ENCODE results near the gene MAP7.
"Not testable (repeated sequence)": the region's sequence is repeated elsewhere in the genome, so short reads cannot be mapped to it uniquely, and the experiment has no call there.

Gene MAP7

DNA sequence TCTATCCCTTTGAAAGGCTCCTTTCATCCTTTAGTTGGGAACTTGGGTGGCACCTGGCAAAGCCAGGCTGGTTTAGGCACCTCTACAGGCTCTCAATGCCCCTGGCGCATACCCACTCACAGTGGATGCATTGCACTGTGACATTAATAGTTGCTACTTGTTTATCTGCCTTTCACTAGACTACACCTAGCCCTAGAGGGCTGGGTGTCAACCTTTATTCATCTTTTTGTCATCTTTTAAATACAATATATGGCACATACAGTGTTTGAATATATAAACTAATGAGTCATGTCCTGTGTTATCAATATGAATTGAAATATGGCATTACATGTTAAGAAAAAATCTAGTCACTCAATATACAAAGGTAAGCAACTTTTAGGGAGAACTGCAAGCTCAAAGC is 140.6 kb downstream of the MAP7 start:
- Mint-ChIP-seq H3K27ac (no peak overlapping the region), H3K4me1 (no peaks in the 10 kb centered on the region), H3K27me3 (peaks cover 11% of the 10 kb centered on the region), H3K36me3 (ENCODE audit: low read depth) (no peaks in the 10 kb centered on the region), H3K9me3 (no peaks in the 10 kb centered on the region), H3K4me3 (no peak overlapping the region)
- ATAC-seq (no peak), DNase-seq (no peak)

GRCh38 chr6:136408204-136408603 is 142.0 kb downstream of the MAP7 start:
- H3K36me3 Mint-ChIP-seq (ENCODE audit: low read depth) = no peaks in the 10 kb centered on the region
- H3K4me3 Mint-ChIP-seq = no peak overlapping the region
- DNase-seq = no peak
- ATAC-seq = no peak
- no peaks in the 10 kb centered on the region for H3K9me3 Mint-ChIP-seq
- no peaks in the 10 kb centered on the region for H3K4me1 Mint-ChIP-seq
- peaks cover 11% of the 10 kb centered on the region for H3K27me3 Mint-ChIP-seq
- no peak overlapping the region for H3K27ac Mint-ChIP-seq

DNA sequence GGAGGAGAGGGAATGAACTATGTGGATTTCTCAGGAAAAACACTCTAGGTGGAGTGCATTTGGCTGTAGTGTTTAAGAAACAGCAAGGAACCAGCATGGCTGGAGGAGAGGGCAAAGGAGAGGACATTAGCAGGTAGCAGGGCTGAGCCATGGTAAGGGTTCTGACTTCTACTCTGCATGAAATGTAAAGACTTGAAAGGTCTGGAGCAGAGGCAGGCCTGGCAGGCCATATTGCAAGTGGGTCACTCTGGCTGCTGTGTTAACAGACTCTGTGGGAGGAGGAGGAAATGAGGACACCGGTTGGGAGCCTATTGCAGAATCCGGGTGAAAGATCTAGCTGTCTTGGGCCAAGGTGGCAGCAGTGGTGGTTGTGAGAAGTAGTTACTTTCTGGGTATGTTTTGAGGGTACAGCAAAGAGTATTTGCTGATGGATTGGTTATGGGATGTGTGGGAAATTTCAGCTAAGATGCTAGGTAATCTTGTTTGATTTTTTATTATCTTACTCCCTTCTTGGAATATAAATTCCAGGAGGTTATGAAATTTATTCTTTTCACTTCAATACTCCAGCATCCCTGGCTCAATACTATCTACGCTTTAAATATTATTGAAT is 144.7 kb downstream of the MAP7 start:
- peaks cover 11% of the 10 kb centered on the region for H3K27me3 Mint-ChIP-seq
- no peak overlapping the region for H3K27ac Mint-ChIP-seq

GRCh38 chr6:136404627-136405419 is 145.4 kb downstream of the MAP7 start:
- Mint-ChIP-seq H3K27ac (no peak overlapping the region), H3K36me3 (ENCODE audit: low read depth) (no peaks in the 10 kb centered on the region), H3K4me1 (no peaks in the 10 kb centered on the region), H3K9me3 (no peaks in the 10 kb centered on the region), H3K4me3 (no peak overlapping the region), H3K27me3 (peaks cover 11% of the 10 kb centered on the region)
- DNase-seq (no peak), ATAC-seq (no peak)

More for the DNA sequence above, 144.7 kb downstream of the MAP7 start:
- Mint-ChIP-seq H3K4me3 (no peak overlapping the region), H3K9me3 (no peaks in the 10 kb centered on the region), H3K4me1 (no peaks in the 10 kb centered on the region), H3K36me3 (ENCODE audit: low read depth) (no peaks in the 10 kb centered on the region)
- no peak for ATAC-seq
- DNase-seq = no peak

DNA sequence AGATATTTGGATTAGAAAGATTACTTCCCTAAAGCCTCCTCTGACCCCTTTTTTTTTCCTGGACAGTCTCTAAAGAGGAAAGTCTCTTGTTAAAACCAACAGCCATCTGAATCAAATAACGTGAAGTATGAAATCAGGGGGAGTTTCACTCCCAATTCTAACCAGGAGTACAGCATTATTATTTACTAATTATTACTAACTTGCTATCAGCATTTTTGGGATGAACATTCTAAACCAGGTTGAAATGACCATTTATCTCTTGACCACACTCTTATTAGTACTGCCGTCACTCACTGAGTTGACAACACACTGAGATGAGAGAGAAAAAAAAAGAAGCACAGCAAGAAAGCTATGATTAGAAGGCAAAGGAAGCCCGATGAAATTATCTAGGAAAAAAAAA is 146.2 kb downstream of the MAP7 start:
- no peak overlapping the region for H3K4me3 Mint-ChIP-seq
- no peak for ATAC-seq
- H3K27me3 Mint-ChIP-seq = peaks cover 11% of the 10 kb centered on the region
- no peaks in the 10 kb centered on the region for H3K36me3 Mint-ChIP-seq (ENCODE audit: low read depth)
- H3K9me3 Mint-ChIP-seq = no peaks in the 10 kb centered on the region
- no peak for DNase-seq
- no peak overlapping the region for H3K27ac Mint-ChIP-seq
- no peaks in the 10 kb centered on the region for H3K4me1 Mint-ChIP-seq

- Mint-ChIP-seq H3K4me3 (no peak overlapping the region), H3K27me3 (peaks cover 11% of the 10 kb centered on the region), H3K27ac (no peak overlapping the region), H3K9me3 (no peaks in the 10 kb centered on the region), H3K4me1 (no peaks in the 10 kb centered on the region), H3K36me3 (ENCODE audit: low read depth) (no peaks in the 10 kb centered on the region)
- ATAC-seq = no peak
- DNase-seq = no peak
Measured at GRCh38 chr6:136403110-136403980, 146.9 kb downstream of the MAP7 start.

DNA sequence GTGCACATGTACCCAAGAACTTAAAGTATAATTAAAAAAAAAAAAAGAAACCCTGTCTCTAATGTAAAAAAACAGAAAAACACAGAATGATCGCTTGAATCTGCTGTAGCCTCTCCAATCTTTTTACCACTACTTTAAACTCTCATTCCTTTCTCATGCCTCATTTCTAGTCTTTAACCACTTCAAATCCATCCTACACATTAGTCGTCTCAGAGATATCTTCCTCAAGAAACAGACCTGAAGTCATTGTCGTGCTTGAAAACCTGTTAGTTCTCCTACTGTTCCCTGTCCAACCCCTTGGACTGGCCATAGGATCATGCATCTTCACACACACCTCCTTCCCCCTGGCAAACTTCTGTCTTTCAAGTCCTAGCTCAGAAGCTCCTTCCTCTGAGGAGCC is 148.5 kb downstream of the MAP7 start:
- H3K27me3 Mint-ChIP-seq = peaks cover 11% of the 10 kb centered on the region
- no peaks in the 10 kb centered on the region for H3K36me3 Mint-ChIP-seq (ENCODE audit: low read depth)
- no peak for DNase-seq
- no peaks in the 10 kb centered on the region for H3K4me1 Mint-ChIP-seq
- H3K27ac Mint-ChIP-seq = no peak overlapping the region
- H3K4me3 Mint-ChIP-seq = no peak overlapping the region
- ATAC-seq = no peak
- H3K9me3 Mint-ChIP-seq = no peaks in the 10 kb centered on the region

DNA sequence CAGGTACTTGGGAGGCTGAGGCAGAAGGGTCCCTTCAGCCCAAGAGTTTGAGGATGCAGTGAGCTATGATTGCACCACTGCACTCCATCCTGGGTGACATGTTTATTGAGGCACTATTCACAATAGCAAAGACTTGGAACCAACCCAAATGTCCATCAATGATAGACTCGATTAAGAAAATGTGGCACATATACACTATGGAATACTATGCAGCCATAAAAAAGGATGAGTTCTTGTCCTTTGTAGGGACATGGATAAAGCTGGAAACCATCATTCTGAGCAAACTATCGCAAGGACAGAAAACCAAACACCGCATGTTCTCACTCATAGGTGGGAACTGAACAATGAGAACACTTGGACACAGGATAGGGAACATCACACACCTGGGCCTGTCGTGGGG is 149.0 kb downstream of the MAP7 start:
- H3K9me3 Mint-ChIP-seq; H3K4me3 Mint-ChIP-seq; H3K27ac Mint-ChIP-seq; ATAC-seq; H3K27me3 Mint-ChIP-seq; H3K4me1 Mint-ChIP-seq; DNase-seq; H3K36me3 Mint-ChIP-seq (ENCODE audit: low read depth): not testable (repeated sequence)

GRCh38 chr6:136398453-136398852 is 151.8 kb downstream of the MAP7 start:
- no peaks in the 10 kb centered on the region for H3K9me3 Mint-ChIP-seq
- H3K36me3 Mint-ChIP-seq (ENCODE audit: low read depth) = no peaks in the 10 kb centered on the region
- H3K27me3 Mint-ChIP-seq = peaks cover 2% of the 10 kb centered on the region
- ATAC-seq (no peak), DNase-seq (no peak)
- H3K4me1 Mint-ChIP-seq = no peaks in the 10 kb centered on the region
- no peak overlapping the region for H3K4me3 Mint-ChIP-seq
- no peak overlapping the region for H3K27ac Mint-ChIP-seq

DNA sequence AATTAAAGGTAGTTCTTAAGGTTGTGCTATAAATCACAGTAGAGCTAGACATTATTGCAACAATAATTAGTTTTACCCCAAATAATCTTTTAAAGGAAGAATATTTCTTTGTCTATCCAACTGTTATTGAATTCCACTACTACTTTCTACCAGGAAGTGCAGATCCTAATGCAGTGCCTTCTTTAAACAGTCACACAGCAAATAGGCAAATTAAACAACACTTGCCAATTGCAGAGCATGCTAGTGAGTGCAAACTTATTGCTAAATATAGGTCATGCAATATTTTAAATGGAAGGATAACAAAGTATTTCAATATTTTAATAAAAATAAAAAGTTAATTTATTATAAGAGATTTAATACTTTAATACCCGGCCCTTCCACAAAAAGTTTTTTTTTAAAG is 153.3 kb downstream of the MAP7 start:
- Mint-ChIP-seq H3K36me3 (ENCODE audit: low read depth) (no peaks in the 10 kb centered on the region), H3K27ac (no peak overlapping the region), H3K9me3 (no peaks in the 10 kb centered on the region), H3K4me3 (no peak overlapping the region), H3K27me3 (peaks cover 4% of the 10 kb centered on the region), H3K4me1 (no peaks in the 10 kb centered on the region)
- ATAC-seq = no peak
- DNase-seq = no peak

DNA sequence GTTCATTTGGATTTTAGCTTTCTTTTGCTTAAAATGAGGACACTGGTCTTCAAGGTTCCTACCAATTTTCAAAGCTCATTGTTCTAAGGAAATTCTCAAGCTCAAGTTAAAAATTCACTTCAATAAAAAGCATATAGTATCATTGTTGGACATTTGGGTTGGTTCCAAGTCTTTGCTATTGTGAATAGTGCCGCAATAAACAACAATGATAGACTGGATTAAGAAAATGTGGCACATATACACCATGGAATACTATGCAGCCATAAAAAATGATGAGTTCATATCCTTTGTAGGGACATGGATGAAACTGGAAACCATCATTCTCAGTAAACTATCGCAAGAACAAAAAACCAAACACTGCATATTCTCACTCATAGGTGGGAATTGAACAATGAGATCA is 159.3 kb downstream of the MAP7 start:
- not testable (repeated sequence) for H3K36me3 Mint-ChIP-seq (ENCODE audit: low read depth); H3K4me1 Mint-ChIP-seq; H3K27me3 Mint-ChIP-seq; H3K9me3 Mint-ChIP-seq; H3K27ac Mint-ChIP-seq; DNase-seq; ATAC-seq; H3K4me3 Mint-ChIP-seq

- H3K9me3 Mint-ChIP-seq = no peaks in the 10 kb centered on the region
- DNase-seq (no peak), ATAC-seq (no peak)
- no peaks in the 10 kb centered on the region for H3K36me3 Mint-ChIP-seq (ENCODE audit: low read depth)
- no peak overlapping the region for H3K4me3 Mint-ChIP-seq
- H3K27me3 Mint-ChIP-seq = no peaks in the 10 kb centered on the region
- no peaks in the 10 kb centered on the region for H3K4me1 Mint-ChIP-seq
- no peak overlapping the region for H3K27ac Mint-ChIP-seq
Measured at GRCh38 chr6:136387316-136387715, 162.9 kb downstream of the MAP7 start.

GRCh38 chr6:136383268-136383937 is 166.8 kb downstream of the MAP7 start:
- Mint-ChIP-seq H3K4me3 (no peak overlapping the region), H3K27me3 (no peaks in the 10 kb centered on the region), H3K27ac (no peak overlapping the region), H3K36me3 (ENCODE audit: low read depth) (no peaks in the 10 kb centered on the region), H3K9me3 (no peaks in the 10 kb centered on the region), H3K4me1 (peaks cover 6% of the 10 kb centered on the region)
- ATAC-seq = no peak
- no peak for DNase-seq

DNA sequence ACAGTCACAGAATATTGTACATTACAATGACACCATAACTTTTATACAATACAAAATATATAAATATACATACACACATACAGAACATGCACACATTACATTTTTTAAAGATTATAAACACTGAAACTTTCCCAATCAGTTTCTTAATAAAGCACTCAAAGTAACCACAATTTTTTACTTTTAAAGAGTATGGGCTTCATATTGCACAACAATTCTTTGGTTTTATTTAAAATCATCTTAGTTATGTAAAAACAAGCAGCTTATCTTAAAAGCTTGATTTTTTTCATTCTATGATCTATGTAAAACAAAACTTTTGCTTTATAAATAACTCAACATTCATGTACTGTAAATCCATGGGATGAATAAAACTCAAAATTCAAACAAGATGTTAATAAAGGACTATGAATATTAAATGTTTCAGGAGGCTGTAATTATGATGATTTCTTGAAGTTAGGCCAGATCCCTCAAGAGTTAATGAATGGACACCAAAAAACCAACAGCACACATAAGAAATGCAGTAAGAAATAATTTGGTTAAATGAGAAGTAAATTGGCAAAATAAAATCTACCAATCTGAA is 167.5 kb downstream of the MAP7 start:
- Mint-ChIP-seq H3K27me3 (no peaks in the 10 kb centered on the region), H3K36me3 (ENCODE audit: low read depth) (no peaks in the 10 kb centered on the region), H3K4me3 (no peak overlapping the region), H3K27ac (no peak overlapping the region), H3K4me1 (peaks cover 6% of the 10 kb centered on the region), H3K9me3 (no peaks in the 10 kb centered on the region)
- ATAC-seq = no peak
- no peak for DNase-seq
